ENCODE measurements around the gene HYOU1. TPM values are rescaled to one million over a fixed set of nuclear protein-coding genes. Genes with fewer than 3 reads are reported as not detected.

The HYOU1 gene
- total RNA-seq, 4 donors from 2014 or later, result 10.8 to 91.4 (median 61.2) TPM

DNA sequence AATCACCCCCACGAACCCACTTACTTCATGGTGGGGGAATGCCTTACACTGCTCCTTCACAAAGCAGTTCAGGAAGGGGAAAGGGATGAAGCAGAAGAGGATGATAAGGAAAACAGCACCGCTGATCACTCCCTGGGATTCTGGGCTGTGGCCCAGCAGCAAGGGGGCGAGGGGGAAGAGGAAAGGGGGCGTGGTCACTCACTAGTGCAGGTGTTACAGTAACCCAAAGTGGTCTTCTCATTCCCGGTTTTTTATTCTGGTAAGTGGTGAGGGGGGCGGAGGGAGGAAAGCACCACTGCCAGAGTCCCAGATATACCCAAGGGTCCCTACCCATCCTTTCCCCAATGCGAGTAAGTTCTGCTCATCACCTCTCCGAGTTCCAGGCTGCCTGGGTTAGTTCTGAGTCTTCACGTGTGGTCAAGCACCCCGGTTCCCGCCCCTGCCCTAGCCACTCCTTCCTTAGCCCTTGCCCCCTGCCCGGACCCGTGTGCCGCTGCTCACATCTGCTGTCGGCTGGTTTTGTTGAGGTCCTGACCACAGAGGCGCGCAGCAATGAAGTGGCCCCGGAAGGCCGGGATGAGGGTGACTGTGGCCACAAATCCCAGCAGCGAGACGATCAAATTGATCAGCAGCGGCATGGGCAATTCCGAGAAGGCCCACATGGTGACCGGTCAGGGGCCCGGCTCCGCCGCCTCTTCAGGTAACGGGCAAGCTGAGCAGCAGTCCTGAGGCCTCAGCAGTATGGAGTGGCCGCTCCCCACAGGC lies 44.2 kb upstream of the HYOU1 start:
- TF ChIP-seq CTCF (IDR thresholded peaks at IDR 0.05) (peak in 1 of 4 experiments; percentile 12), POLR2A (IDR thresholded peaks at IDR 0.05) (no peak)
- H3K9me3 ChIP-seq, result no peaks in the 10 kb centered on the region
- H3K36me3 ChIP-seq, result no peaks in the 10 kb centered on the region
- intact Hi-C loops (cut with DNase I; ENCODE audit: low total_unique reads), result no loop called here
- H3K4me3 ChIP-seq, result peak overlapping the region; percentile 63 to 86
- no peaks in the 10 kb centered on the region for H3K27me3 ChIP-seq
- peaks cover 0 to 12% of the 10 kb centered on the region in 2 donors for H3K4me1 ChIP-seq
- DNase-seq, result no peak
- H3K27ac ChIP-seq, result peak overlapping the region; percentile 92 to 97

DNA sequence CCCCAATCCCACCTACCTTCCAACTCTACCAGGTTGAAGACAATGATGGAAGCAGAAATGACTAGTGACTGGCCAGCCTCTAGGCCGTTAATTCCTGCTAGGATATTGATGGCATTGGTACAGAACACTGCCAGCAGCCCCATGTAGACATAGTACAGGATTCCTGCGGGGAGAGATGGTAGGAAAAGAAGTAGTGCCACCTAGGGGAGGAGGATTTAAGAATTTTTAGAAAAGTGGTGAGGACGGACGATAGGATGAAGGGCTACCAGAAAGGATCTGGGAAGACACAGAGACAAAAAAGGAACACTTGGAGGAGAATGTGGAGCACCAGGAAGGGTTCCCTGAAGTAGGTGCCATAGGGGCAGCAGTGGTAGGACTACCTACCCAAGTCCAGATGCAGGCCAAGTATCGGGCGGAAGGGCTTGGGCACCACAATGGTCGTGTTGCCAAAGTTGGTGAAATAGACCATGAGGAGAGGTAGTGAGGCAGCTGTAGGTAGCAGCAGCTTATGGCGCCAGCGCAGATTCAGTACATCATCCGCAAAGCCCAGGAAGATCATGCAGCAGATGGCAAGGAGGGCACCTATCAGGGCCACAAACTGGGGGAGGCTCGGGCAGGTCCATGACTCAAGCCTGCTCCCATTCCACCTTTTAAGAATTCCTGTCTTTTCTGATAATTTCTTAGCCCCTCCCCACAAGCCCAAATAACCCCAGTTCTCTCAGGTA lies 43.4 kb upstream of the HYOU1 start:
- Histone ChIP-seq H3K4me1 (peaks cover 0 to 12% of the 10 kb centered on the region in 2 donors), H3K27ac (no peak overlapping the region), H3K36me3 (no peaks in the 10 kb centered on the region), H3K27me3 (no peaks in the 10 kb centered on the region), H3K4me3 (peak overlapping the region; percentile 63 to 86), H3K9me3 (no peaks in the 10 kb centered on the region)
- no peak for DNase-seq
- TF ChIP-seq CTCF (IDR thresholded peaks at IDR 0.05) (no peak), POLR2A (IDR thresholded peaks at IDR 0.05) (no peak)
- intact Hi-C loops (cut with DNase I; ENCODE audit: low total_unique reads), result no loop called here

DNA sequence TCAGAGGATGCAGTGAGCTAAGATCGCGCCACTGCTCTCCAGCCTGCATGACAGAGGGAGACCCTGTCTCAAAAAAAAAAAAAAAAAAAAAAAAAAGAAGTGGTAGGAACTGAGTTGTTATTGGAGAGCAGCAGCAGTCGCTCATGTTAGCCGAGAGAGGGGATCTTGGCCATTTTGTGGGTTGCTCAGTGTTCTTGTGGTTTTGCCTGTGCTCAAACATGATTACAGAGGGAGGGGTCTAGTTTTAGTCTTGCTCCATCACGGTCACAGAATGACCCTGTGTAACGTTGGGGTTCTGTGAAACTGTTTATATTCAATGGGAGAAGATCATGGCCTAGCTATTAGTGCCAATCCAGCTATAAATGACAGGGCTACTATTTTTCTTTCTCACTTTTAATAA lies 42.7 kb upstream of the HYOU1 start:
- no peak for TF ChIP-seq POLR2A (IDR thresholded peaks at IDR 0.05)
- no peak for TF ChIP-seq CTCF (IDR thresholded peaks at IDR 0.05)
- Histone ChIP-seq H3K36me3 (no peaks in the 10 kb centered on the region), H3K4me3 (no peak overlapping the region), H3K27ac (no peak overlapping the region), H3K27me3 (no peaks in the 10 kb centered on the region), H3K4me1 (peaks cover 0 to 12% of the 10 kb centered on the region in 2 donors), H3K9me3 (no peaks in the 10 kb centered on the region)
- no peak for DNase-seq
- intact Hi-C loops (cut with DNase I; ENCODE audit: low total_unique reads), result loop anchor here (10.0 kb wide), 1 partner anchor 235 kb away; the partner anchor contains the start of gene RNF26

GRCh38 chr11:119095066-119095880 lies 38.3 kb upstream of the HYOU1 start:
- Histone ChIP-seq H3K4me1 (peaks cover 0 to 6% of the 10 kb centered on the region in 2 donors), H3K4me3 (peak overlapping the region; percentile 66 to 77), H3K36me3 (no peaks in the 10 kb centered on the region), H3K27ac (peak overlapping the region; percentile 97), H3K27me3 (no peaks in the 10 kb centered on the region), H3K9me3 (no peaks in the 10 kb centered on the region)
- no peak for TF ChIP-seq CTCF (IDR thresholded peaks at IDR 0.05)
- TF ChIP-seq POLR2A (IDR thresholded peaks at IDR 0.05), result peak; percentile 95 to 99
- intact Hi-C loops (cut with DNase I; ENCODE audit: low total_unique reads), result loop anchor here (10.0 kb wide), 1 partner anchor 240 kb away; the partner anchor contains the start of gene RNF26
- peak; percentile 99 to 100 for DNase-seq

Data from uterus (tissue), 4 donors.